Suppressor macrophage treated with lipopolysaccharide for 4 hours (primary cell): Measurements from ENCODE around the gene MATK.
"Not testable (repeated sequence)": the region's sequence is repeated elsewhere in the genome, so short reads cannot be mapped to it uniquely, and the experiment has no call there.

Experiments used
- DNase-seq: peaks from one replicate; pipeline ENCODE4 v3.0.0-alpha.2; 2020

MATK gene

DNA sequence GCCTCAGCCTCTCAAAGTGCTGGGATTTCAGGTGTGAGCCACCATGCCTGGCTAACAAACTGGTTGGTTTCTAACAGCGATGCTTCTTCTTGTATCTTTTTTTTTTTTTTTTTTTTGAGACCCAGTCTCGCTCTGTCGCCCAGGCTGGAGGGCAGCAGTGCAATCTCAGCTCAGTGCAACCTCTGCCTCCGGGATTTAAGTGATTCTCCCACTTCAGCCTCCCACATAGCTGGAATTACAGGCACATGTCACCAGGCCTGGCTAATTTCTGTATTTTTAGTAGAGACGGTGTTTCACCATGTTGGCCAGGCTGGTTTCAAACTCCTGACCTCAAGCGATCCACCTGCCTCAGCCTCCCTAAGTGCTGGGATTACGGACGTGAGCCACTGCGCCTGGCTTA lies 30.0 kb upstream of the MATK start:
- DNase-seq, result not testable (repeated sequence)

DNA sequence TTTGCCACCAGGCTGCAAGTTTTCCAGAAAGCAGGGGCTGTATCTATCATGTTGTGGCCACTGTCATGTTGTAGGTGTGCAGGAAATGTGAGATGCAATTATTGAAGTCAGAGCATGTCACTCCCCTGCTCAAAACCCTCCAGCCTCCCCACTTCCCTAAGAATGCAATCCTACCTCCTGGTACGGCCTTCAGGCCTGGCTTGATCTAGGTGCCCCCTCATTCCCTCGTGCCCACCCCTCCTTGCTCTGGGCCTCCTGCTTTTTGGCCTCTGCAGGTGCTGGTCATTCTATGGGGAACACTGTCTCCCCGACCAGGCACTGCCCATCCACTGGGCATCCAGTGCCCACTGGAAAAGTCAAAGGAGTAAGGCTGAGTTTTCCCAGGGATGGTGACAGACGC lies 28.5 kb upstream of the MATK start:
- DNase-seq, result no peak

DNA sequence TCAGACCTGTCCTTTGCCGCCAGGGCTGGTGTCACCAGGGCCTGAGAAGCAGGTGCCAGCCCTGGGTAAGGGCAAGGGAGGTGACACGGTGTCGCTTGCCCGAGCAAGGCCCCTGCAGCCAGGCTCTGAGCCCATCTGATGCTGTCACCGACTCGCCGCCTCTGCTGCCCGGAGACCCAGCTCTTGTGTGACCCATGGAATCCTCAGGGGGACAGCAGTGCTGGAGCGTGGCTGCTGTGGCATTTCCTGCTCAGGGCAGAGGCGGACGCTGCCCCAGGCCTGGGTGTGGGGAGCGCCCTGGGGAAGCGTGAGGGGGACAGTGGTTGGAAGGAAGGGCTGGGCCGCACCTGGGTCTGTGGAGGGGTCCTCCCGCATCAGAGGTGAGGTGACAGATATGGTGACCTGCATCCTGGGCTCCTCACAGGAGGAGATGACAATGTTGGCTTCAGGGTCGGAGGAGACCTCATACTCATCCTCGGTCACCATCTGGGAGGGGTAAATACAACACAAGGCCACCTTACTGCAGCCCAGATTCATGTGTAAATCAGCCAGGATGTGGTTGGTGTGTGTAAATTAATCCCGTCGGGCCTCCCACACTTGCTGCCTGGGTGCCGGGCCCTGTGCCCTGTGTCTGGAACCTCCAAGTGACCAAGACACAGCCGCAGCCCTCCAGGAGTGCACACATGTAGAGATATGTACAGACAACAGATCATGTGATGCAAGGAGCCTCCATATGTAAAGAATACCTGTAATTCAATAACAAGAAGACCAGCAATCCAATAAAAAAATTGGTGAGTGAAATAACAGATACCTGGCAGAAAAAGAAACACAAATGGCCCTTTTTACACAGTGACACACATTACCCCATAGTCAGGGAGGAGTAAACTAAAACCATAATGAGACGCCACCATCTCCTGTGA lies 27.6 kb upstream of the MATK start:
- no peak for DNase-seq

GRCh38 chr19:3810708-3811355 lies 24.7 kb upstream of the MATK start:
- DNase-seq, result no peak

- no peak for DNase-seq
Measured at GRCh38 chr19:3809881-3810707, 23.9 kb upstream of the MATK start.

GRCh38 chr19:3808420-3809143 lies 22.4 kb upstream of the MATK start:
- DNase-seq, result no peak

- no peak for DNase-seq
Measured at GRCh38 chr19:3807574-3808354, 21.6 kb upstream of the MATK start.

DNA sequence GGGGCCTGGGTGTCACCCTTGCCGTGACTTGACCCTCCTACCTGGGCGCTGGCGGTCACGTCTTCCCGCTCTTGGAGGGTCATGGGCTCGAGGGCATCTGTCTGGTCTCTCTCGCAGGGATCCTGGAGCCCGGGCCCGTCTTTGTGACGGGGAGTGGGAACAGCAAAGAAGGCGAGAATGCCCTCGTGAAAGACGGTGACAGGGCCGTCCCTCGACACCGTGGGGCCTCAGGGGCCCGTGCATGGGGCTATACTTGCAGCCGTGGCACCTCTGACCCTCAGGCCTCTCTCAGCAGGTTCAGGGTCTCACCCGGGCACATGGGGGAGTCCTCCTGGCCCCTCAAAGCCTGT lies 20.9 kb upstream of the MATK start:
- DNase-seq, result no peak

GRCh38 chr19:3805859-3806258 lies 19.7 kb upstream of the MATK start:
- DNase-seq, result no peak

DNA sequence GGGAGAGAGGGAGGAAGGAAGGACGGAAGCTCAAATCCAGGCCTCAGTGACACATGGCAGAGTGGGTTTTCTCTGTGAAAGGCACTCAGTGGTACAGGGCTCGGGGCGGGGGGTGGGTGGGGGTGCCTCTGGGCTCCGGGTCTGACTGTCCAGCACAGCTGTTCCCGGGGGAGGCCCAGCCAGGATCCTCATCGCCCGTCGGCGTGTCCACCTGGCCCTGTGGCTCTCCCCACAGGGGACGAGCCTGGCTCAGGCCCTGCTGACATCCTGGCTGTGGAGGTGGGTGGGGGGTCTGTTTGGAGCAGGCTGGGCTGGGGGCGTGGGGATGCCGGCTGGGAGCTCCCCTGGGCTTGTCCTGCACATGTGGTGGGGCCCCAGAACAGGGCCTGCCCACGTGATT lies 18.2 kb upstream of the MATK start:
- no peak for DNase-seq

- no peak for DNase-seq
Measured at GRCh38 chr19:3803986-3804385, 17.8 kb upstream of the MATK start.

- no peak for DNase-seq
Measured at GRCh38 chr19:3803114-3803888, 17.1 kb upstream of the MATK start.

GRCh38 chr19:3801412-3802096 lies 15.4 kb upstream of the MATK start:
- no peak for DNase-seq

- DNase-seq, result no peak
Measured at GRCh38 chr19:3800996-3801395, 14.8 kb upstream of the MATK start.

GRCh38 chr19:3798137-3798536 lies 12.0 kb upstream of the MATK start:
- DNase-seq, result no peak

GRCh38 chr19:3796358-3796757 lies 10.2 kb upstream of the MATK start:
- no peak for DNase-seq

- DNase-seq, result no peak
Measured at GRCh38 chr19:3793799-3794198, 7.6 kb upstream of the MATK start.

GRCh38 chr19:3792114-3792513 lies 5.9 kb upstream of the MATK start:
- DNase-seq, result no peak

- no peak for DNase-seq
Measured at GRCh38 chr19:3790941-3791340, 4.8 kb upstream of the MATK start.

GRCh38 chr19:3790209-3790734 lies 4.1 kb upstream of the MATK start:
- DNase-seq, result no peak
